Left cardiac atrium (tissue), 4 donors: ENCODE data around the gene NTSR1. TPM values are rescaled to one million over a fixed set of nuclear protein-coding genes. Genes with fewer than 3 reads are reported as not detected.

Experiments
- ATAC-seq, 2 donors: fragments of 200-7000 bp; cut with Tn5 transposase; one replicate each; pipeline ENCODE4 v1.9.1; 2020; ENCODE audit warnings: mild to moderate bottlenecking in 2 of 2, moderate library complexity in 2 of 2
- DNase-seq: peaks from one replicate; pipeline ENCODE4 v3.0.0-alpha.2; 2020
- intact Hi-C, 2 donors: fragments of 100-400 bp; cut with DNase I; formaldehyde crosslinking; loops; one replicate each; pipeline versions ENCODE4 v1.14.1 to v1.15.1; 2022 to 2023
- total RNA-seq, 2 donors: library from RNA; stranded (reverse); fragmentation: NEBNext Ultra II Directional; extraction: Animal tissue kit (Norgen Biotek cat#: 25700); gene quantifications; one replicate each; pipeline ENCODE4 v1.2.1, GENCODE V29; 2021
- donor health status: DM: no; HTN: yes; CAD: no.
- donor health status: DM: no; HTN: yes; CAD: no; lungs with severe emphysema.
- donor health status: DM: yes; HTN: yes; CAD: no.
- donor health status: Dilated cardiomyopathy.

Gene NTSR1
- total RNA-seq, 2 donors from 2014 or later = not detected

- intact Hi-C loops = loop anchor here in 1 of 2 donors (5.0 to 10.0 kb wide), 2 partner anchors 119 to 281 kb away; no protein-coding TSS in a partner anchor
- DNase-seq (no peak), ATAC-seq (no peak)
These were observed 77.5 kb downstream of the NTSR1 start for GRCh38 chr20:62786157-62786556.

GRCh38 chr20:62787321-62787720 is 78.7 kb downstream of the NTSR1 start:
- intact Hi-C loops = loop anchor here in 1 of 2 donors (5.0 to 10.0 kb wide), 2 partner anchors 120 to 283 kb away; no protein-coding TSS in a partner anchor
- no peak for ATAC-seq
- DNase-seq = no peak

DNA sequence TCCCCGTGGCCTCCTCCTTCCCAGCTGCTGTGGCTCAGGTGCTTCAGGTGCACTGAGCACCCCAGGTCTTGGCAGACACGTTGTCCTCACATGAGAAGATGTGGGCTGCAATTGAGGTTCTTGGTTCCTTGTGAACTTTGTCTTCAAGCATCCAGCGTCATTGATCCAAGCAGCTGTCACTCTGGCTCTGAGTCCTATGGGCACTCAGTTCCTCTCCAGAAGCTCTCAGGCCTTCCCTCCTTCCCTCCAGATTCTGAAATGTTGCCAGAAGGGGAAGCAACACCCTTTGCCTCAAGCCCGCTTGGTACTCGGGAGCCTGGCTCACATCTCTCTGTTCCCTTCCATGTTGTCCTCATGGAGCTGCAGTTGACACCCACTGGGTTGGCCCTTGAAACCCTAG is 79.2 kb downstream of the NTSR1 start:
- ATAC-seq = no peak
- no peak for DNase-seq
- intact Hi-C loops = loop anchor here in 1 of 2 donors (5.0 to 10.0 kb wide), 2 partner anchors 121 to 283 kb away; no protein-coding TSS in a partner anchor

- ATAC-seq (no peak), DNase-seq (no peak)
- intact Hi-C loops = loop anchor here in 1 of 2 donors (5.0 to 10.0 kb wide), 2 partner anchors 121 to 284 kb away; no protein-coding TSS in a partner anchor
These were observed 80.0 kb downstream of the NTSR1 start for GRCh38 chr20:62788607-62789006.

GRCh38 chr20:62790075-62790474 is 81.4 kb downstream of the NTSR1 start:
- ATAC-seq (no peak), DNase-seq (no peak)
- intact Hi-C loops = loop anchor here in 1 of 2 donors (2.0 kb wide), 2 partner anchors 121 to 289 kb away; no protein-coding TSS in a partner anchor

DNA sequence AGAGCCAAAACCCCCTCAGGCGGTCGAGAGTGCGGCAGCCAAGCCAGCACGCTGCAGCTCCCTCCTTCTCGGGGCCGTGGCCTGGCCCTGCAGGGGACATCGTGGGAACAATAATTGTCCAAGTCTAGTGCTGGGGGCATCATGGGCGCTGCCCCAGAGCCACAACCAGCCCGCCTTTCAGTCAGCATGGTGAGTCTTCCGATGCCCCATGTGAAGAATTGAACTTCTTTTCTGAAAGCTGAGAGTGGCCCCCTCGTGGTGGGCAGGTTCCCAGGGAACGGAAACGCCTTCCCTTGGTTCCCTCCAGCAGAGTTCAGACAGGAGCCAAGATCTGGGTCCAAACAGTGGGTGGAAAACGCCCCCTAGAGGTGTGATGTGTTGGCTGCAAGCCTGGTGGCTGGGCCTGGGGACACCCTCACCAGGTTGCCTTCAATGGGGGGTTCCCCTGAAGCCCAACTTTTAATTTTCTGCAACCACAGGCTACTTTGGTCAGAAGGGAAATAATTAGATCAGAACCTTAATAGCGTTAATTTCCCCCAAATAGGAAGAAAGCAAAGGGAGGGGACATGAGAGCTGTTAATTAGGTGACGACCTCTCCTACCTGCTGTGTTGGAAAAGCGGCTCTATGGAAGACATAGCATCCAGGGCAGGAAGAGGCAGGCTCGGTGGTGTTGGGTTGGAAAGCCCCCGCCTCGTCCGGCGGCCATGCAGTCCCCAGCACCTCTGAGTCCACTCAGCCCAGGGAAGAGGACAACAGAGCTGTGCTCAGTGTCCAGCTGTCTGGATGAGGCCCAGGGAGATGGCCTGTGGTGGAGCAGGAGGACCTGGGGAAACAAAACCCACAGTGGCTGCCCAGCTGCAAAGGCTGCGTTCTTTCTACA is 82.9 kb downstream of the NTSR1 start:
- peak in 1 of 2 donors; percentile 1 for ATAC-seq
- intact Hi-C loops = loop anchor here in 1 of 2 donors (2.0 kb wide), 2 partner anchors 123 to 291 kb away; no protein-coding TSS in a partner anchor

DNA sequence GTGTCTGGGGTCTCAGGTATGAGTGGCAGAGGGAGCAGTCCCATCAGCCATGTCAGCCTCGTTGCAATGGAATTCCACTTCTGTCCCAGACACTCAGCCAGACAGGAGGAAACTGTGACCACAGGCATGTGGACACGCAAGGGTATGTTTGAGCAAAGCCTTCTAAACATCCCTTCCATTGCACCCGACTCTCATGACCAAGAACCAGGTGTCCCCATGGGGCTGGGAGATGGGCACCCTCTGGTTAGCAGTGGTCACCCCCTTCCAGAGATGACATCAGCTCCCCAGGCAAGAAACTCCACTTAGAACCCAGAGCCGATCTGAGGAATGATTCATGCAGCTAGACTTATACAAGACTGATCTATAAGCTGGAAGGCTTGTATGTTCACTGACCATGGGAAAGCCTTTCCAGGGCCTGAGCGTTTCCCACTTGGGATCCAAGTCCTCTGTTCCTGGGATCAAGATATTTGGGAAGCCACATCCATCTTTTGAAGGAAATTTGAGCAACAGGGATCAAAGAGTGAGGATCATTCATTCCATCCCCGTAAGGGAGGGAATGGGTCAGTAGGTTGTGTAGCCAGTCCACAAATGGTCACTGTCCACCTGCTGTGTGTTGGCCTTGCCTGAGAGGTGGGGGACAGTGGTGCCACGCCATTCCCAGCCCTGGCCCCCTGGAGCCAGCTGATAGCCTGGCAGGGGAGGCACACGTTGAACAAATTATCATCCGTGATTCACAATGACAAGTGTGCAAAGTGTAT is 83.7 kb downstream of the NTSR1 start:
- ATAC-seq = no peak
- intact Hi-C loops = no loop called here
- no peak for DNase-seq

More for the DNA sequence above, 82.9 kb downstream of the NTSR1 start:
- peak; percentile 83 for DNase-seq

DNA sequence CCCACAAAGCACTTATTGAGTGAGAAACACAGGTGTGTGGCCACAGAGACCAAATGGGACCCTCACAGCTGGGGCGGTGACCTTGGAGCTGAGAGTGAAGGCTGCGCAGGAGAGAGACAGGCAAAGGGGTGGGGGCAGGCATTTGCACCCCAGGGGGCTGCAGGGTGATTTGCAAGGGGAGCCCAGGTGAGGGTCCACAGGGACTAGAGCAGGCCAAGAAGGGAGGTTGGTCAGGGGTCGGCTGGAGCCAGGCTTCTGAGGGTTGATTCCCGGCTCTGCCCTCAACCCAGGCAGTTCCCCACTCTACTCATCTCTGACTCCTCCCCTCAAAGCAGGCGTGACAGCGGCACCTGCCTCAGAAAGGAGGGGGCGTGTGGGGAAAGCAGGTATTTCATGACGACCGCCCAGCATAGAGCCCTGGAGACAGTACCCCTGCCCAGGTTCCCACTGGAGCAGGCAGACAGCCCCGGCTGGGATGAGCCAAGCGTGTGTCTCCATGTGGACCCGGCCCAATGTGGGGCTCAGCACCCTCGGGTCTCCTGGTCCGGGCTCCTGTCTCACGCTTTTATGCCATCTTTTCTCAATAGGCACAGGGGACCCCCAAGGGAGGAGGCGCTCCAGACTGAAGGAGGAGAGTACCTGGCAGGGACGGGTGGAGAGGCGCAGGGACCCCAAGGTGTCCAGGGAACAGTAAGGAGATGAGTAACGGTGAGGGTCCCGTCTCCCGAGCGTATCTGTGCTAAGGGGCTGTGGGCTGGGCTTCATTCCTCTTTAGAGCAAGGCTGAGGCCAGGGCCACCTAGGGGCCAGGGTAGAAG is 84.5 kb downstream of the NTSR1 start:
- no peak for DNase-seq
- no peak for ATAC-seq
- intact Hi-C loops = no loop called here

DNA sequence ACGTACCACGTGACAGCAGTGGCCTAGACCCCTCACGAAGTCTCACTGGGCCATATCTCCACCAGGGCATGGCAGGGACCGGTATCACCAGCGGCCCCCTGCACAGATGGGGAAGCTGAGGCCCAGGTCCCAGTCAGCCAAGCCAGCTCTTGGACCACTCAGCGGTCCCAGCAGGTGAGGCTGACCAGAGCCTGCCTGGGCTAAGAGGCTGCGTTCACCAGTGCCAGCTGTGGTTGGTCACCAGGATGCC is 85.0 kb downstream of the NTSR1 start:
- DNase-seq (no peak), ATAC-seq (no peak)
- intact Hi-C loops = no loop called here

- DNase-seq (peak; percentile 97), ATAC-seq (peak; percentile 91 to 93)
- intact Hi-C loops = no loop called here
These were observed 85.5 kb downstream of the NTSR1 start for GRCh38 chr20:62794007-62794724.

DNA sequence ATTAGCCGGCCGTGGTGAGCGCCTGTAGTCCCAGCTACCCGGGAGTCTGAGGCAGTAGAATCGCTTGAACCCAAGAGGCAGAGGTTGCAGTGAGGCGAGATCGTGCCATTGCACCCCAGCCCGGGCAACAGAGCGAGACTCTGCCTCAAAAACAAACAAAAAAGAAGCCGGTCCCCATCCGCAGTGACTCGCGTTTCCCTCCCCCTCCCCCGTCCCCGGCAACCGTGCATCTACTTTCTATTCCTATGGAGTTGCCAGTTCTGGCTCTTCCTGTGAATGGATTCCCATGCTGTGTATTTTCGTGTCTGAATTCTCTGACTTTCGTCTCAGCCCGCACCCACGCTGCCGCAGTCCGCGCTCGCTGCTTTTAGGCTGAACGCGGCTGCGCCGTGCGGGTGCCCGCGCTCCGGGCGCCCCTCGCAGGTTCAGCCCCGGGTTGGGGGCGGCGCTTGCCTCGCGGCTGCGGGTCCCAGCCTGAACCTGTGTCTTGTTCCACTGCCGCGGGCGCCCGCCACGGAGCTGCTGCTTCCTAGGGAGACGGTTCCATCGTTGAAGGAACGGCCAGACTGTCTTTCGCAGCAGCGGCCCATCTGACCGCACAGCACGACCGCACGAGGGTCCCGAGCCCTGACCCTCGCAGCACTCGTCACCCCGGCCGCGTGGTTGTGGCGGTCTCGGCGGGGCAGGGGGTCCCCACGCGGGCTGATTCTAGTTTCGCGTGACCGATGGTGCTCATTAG is 86.6 kb downstream of the NTSR1 start:
- DNase-seq (no peak), ATAC-seq (peak in 1 of 2 donors; percentile 9)
- intact Hi-C loops = no loop called here

GRCh38 chr20:62796699-62797491 is 88.3 kb downstream of the NTSR1 start:
- no peak for DNase-seq
- intact Hi-C loops = no loop called here
- peak in 1 of 2 donors; percentile 1 for ATAC-seq

GRCh38 chr20:62797671-62798532 is 89.3 kb downstream of the NTSR1 start:
- DNase-seq (no peak), ATAC-seq (no peak)
- intact Hi-C loops = no loop called here

DNA sequence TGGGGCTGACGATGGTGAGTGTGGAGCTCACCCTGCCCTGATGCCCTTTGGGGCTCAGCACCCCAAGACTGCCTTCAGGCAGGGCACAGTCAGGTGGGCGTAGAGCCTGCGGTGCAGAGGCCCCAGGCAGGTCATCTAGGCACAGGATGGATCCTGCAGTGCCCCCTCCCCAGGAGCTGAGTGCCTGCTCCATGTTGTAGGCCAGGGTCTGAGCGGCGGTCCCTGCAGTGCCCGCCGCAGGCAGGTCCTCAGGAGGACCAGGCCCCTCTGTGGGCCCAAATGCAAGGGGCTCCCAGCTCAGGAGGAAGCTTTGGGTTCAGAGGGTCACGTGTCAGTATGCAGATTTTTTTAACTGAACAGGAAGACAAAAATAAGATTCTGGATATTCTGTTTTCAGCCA is 90.4 kb downstream of the NTSR1 start:
- no peak for ATAC-seq
- intact Hi-C loops = no loop called here
- no peak for DNase-seq

GRCh38 chr20:62799459-62799858 is 90.8 kb downstream of the NTSR1 start:
- DNase-seq = no peak
- ATAC-seq = no peak
- intact Hi-C loops = no loop called here

- intact Hi-C loops = no loop called here
- ATAC-seq (no peak), DNase-seq (no peak)
These were observed 91.2 kb downstream of the NTSR1 start for GRCh38 chr20:62799873-62800272.
